GM12872 (cell line): ENCODE measurements around the gene CHST9.

Source experiments
- TF ChIP-seq, protein P1 (sequence below): IDR thresholded peaks from 3 replicates; pipeline ENCODE4 v1.5.1; 2011; ENCODE audit warnings: low read depth, mild to moderate bottlenecking, low read length, moderate library complexity; ENCODE audit not compliant: insufficient read depth

Gene CHST9

DNA sequence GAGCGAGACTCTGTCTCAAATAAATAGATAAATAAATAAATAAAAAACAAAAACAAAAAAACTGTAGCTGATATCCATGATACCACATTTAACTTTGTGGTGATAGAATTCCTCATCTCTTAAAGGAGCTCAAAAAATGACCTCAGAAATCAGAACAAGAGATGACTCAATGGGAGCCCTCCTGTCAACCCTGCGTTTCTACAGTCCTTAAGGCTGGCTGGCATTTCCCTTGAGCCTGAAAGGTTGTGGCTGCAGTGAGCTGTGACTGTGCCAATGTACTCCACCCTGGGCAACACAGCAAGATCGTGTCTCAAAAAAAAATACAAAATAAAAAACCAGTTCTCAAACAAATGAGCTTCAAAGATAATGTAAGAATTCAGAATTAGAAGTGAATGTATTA lies 40.4 kb downstream of the CHST9 start:
- TF ChIP-seq, protein P1, sequence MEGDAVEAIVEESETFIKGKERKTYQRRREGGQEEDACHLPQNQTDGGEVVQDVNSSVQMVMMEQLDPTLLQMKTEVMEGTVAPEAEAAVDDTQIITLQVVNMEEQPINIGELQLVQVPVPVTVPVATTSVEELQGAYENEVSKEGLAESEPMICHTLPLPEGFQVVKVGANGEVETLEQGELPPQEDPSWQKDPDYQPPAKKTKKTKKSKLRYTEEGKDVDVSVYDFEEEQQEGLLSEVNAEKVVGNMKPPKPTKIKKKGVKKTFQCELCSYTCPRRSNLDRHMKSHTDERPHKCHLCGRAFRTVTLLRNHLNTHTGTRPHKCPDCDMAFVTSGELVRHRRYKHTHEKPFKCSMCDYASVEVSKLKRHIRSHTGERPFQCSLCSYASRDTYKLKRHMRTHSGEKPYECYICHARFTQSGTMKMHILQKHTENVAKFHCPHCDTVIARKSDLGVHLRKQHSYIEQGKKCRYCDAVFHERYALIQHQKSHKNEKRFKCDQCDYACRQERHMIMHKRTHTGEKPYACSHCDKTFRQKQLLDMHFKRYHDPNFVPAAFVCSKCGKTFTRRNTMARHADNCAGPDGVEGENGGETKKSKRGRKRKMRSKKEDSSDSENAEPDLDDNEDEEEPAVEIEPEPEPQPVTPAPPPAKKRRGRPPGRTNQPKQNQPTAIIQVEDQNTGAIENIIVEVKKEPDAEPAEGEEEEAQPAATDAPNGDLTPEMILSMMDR: no peak

DNA sequence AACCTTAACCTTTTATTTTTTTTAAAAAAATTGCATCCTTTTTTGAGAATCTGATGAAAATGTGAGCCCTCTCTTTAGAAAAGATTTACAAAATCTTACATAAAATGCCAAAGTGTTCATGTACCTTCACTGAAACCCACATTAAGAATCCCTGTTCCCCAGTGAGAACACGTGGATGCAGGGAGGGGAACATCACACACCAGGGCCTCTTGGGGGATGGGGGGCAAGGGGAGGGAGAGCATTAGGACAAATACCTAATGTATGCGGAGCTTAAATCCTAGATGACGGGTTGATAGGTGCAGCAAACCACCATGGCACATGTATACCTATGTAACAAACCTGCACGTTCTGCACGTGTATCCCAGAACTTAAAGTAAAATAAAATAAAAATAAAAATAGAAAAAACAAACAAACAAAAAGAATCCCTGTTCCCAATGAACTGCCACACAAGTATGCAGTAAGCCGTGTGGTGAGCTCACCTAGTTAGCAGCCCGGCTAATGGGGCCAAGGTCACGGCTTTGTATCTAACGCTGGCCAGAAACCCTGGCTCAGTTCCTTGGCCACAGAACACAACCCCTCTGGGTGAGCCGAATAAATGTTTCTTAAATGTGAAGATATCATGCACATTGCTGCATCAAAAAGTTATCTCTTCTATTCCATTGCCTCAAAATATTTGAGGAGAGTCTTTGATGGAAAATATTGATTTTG lies 41.4 kb downstream of the CHST9 start:
- TF ChIP-seq, protein P1: no peak

DNA sequence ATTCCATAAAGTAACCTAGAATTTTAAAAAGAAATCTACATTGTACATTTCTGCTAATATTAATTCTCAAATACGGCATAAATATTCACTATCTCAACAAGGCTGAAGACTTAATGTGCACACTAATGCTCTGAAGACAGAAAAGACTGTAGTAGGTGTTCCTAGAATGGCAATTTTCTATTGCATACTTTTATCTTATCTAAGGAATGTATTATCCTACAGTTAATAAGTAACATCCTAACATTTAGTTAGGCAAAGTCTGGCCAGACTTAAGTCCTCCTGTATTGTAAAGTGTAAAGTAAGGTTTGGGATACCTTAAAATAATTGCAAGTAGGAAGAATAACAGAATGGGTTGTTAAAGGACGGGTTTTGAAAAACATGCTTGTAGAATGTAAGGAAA lies 42.2 kb downstream of the CHST9 start:
- TF ChIP-seq, protein P1: no peak

DNA sequence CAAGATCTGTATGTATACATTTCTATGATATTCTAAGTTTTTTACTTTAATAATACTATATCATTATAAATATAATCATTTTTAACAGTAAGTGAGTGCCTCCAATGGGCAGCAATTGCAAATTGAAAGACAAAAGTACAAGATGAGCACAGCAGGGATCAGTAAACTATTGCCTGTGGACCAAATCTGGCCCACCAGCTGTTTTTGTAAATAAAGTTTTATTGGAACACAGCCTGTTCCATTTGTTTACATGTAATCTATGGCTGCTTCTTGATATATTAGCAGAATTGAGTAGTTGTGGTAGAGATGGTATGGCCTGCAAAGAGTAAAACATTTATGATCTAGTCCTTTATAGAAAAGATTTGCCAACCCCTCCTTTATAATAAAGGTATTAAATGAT lies 43.2 kb downstream of the CHST9 start:
- TF ChIP-seq, protein P1: no peak

DNA sequence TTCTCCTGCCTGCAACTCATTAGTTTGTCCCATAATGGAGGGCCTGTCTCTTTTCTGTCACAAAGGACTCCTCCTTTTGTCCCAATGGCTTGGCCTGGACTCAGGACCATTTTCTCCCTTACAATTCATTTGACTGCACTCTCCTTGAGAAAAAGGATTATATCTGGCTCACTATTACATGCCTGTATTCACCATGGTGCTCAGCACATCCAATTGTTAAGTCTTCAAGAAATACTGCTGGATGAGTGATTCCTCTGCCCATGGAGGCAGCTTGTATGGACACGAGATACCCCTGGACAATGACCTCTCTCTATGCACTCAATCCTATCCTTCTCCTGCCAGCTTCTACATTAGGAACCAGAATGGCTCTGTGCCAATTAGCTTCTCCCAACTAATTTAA lies 47.0 kb downstream of the CHST9 start:
- TF ChIP-seq, protein P1: no peak

DNA sequence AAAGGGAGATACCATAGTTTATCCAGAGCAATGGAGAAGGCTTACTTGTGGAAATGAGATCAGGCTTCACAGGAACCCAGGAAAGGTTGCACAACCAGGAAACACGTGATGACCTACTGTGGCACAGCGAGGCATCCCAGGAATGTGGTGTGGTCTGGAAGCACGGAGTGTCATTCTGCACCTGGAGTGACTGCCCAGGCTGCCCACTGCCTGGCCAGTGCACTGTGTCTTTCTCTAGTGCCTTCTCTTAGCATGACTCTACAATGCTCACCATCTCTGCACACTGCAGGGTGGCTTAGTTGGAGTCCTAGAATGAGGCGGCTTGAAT lies 48.9 kb downstream of the CHST9 start:
- TF ChIP-seq, protein P1: no peak

DNA sequence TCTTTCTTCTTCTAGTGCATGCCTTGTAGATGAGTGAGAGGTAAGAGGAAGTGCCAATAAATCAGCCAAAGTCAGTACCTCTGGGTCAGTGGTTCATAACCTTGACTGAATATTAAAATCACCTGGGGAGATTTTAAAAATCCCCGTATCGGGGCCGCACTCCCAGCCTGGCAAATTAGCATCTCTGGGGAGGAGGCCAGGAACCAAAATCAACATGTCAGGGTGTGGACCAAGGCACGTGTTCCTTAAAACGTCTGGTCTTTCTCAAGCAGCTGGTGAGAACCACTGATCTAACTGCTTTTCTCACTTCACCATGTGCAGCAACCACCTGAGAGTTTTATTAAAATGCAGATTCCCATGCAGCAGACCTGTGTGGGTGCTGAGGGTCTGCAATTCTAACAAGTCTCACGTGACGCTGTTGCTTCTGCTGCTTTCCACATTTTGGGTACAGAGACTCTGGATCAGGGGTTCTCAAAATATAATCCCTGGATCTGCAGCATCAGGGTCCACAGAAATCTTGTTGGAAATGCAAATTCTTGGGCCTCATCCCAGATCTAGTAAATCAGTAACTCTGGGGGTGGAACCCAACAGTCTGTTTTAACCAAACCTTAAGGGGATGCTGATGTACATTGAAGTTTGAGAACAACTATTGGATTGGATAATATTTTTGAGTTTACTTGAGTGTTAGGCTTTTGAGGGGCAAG lies 49.5 kb downstream of the CHST9 start:
- TF ChIP-seq, protein P1: no peak
